IgD-negative memory B cell (primary cell): Measurements from ENCODE around the gene TMEM175. TPM values are rescaled to one million over a fixed set of nuclear protein-coding genes. Genes with fewer than 3 reads are reported as not detected.
A peak's percentile ranks its signal among the peaks of the same experiment; 100 is the strongest.

Source experiments
- H3K27ac Mint-ChIP-seq, 3 donors: one replicate each; pipeline ENCODE4 v1.8.0; 2020 to 2022; ENCODE audit warnings: mild to moderate bottlenecking in 3 of 3, mixed read lengths in 3 of 3, moderate library complexity in 1 of 3
- H3K27me3 Mint-ChIP-seq: one replicate; pipeline ENCODE4 v1.8.0; 2021; ENCODE audit warnings: mixed read lengths
- H3K36me3 Mint-ChIP-seq: one replicate; pipeline ENCODE4 v1.8.0; 2020; ENCODE audit warnings: mild to moderate bottlenecking, mixed read lengths
- H3K4me1 Mint-ChIP-seq, 3 donors: one replicate each; pipeline ENCODE4 v1.8.0; 2020 to 2022; ENCODE audit warnings: mixed read lengths in 3 of 3, mild to moderate bottlenecking in 1 of 3
- H3K4me3 Mint-ChIP-seq, 4 donors: one replicate each; pipeline ENCODE4 v1.8.0; 2020 to 2022; ENCODE audit warnings: mild to moderate bottlenecking in 4 of 4, mixed read lengths in 4 of 4, moderate library complexity in 3 of 4
- H3K9me3 Mint-ChIP-seq, 3 donors: one replicate each; pipeline ENCODE4 v1.8.0; 2020 to 2021; ENCODE audit warnings: mixed read lengths in 3 of 3, mild to moderate bottlenecking in 1 of 3
- polyA plus RNA-seq: library from polyadenylated mRNA; unstranded; fragments of 300-500 nt; fragmentation: Illumina TruSeq; gene quantifications from one replicate; pipeline ENCODE4 v1.2.3, GENCODE V29; 2021

The TMEM175 gene
- polyA plus RNA-seq, 1 donor from 2014 or later: 20.0 TPM

DNA sequence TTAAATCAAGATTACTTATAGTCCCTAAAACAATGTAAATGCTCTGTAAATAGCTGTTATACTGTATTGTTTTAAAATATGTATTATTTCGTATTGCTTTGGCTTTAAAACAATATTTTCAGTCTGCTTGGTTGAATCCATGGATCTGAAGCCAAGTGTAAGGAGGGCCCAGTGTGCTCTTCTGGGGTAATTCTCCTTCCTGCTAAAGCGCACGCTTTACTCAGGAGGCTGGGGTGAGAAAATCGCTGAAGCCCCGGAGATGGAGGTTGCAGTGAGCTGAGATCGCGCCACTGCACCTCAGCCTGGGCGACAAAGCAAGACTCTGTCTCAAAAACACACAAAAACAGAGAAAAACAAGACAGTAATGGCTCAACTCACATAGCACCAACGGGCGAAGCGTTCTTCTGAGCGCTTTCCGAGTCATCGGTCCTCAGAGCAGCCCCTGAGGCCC lies 54.2 kb downstream of the TMEM175 start:
- H3K9me3 Mint-ChIP-seq: no peaks in the 10 kb centered on the region
- H3K36me3 Mint-ChIP-seq: peaks cover 2% of the 10 kb centered on the region
- H3K27ac Mint-ChIP-seq: peak overlapping the region in 2 of 3 donors; percentile 58 to 83
- H3K4me1 Mint-ChIP-seq: peaks cover 7 to 16% (median 16%) of the 10 kb centered on the region in 3 donors
- H3K4me3 Mint-ChIP-seq: peak overlapping the region; percentile 86 to 95 (median 92)
- no peaks in the 10 kb centered on the region for H3K27me3 Mint-ChIP-seq

DNA sequence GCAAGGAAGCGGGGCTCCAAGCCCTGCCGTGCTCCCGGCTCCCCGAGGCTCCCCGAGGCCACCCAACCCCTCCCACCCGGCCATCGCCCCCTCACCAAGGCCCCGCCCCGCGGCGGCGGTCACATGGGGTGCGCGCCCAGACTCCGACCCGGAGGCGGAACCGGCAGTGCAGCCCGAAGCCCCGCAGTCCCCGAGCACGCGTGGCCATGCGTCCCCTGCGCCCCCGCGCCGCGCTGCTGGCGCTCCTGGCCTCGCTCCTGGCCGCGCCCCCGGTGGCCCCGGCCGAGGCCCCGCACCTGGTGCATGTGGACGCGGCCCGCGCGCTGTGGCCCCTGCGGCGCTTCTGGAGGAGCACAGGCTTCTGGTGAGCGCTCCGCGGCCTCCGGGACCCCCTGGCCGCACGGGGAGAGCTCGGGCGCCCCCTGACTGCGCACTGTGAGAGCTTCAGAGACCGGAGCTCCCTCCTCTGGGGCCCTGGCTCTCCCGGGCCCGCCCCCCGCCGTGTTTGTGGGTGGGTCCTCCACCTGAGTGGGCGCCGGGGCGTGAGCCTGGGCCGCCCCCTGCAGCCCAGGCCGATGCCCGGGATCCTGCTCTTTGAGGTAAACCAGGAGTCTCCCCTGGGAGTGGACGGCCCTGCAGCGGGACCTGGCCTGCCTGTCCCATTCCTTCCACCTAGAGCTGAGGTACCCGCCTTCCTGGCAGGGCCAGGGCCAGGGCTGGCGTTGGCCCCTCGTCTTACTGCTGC lies 54.8 kb downstream of the TMEM175 start, which contains the start of gene IDUA:
IDUA (plus strand) TSS at position 166 of the 745 bp plus-strand sequence; CDS start at position 207, 41 bp downstream.
- H3K27ac Mint-ChIP-seq: peak within 1 kb of the TSS in 2 of 3 donors; percentile 58 to 83

GRCh38 chr4:987624-988513 lies 55.6 kb downstream of the TMEM175 start:
- peaks cover 2% of the 10 kb centered on the region for H3K36me3 Mint-ChIP-seq
- H3K27me3 Mint-ChIP-seq: no peaks in the 10 kb centered on the region
- H3K9me3 Mint-ChIP-seq: no peaks in the 10 kb centered on the region
- H3K27ac Mint-ChIP-seq: peak overlapping the region in 1 of 3 donors; percentile 32
- H3K4me1 Mint-ChIP-seq: peaks cover 7 to 20% (median 16%) of the 10 kb centered on the region in 3 donors
- peak overlapping the region; percentile 78 to 96 (median 82) for H3K4me3 Mint-ChIP-seq

More for the DNA sequence above, 54.8 kb downstream of the TMEM175 start, which contains the start of gene IDUA:
- Mint-ChIP-seq H3K36me3 (peaks cover 2% of the 10 kb centered on the region), H3K27me3 (no peaks in the 10 kb centered on the region), H3K4me3 (peak within 1 kb of the TSS; percentile 86 to 96 (median 93)), H3K4me1 (peaks cover 7 to 16% (median 16%) of the 10 kb centered on the region in 3 donors), H3K9me3 (no peaks in the 10 kb centered on the region)

DNA sequence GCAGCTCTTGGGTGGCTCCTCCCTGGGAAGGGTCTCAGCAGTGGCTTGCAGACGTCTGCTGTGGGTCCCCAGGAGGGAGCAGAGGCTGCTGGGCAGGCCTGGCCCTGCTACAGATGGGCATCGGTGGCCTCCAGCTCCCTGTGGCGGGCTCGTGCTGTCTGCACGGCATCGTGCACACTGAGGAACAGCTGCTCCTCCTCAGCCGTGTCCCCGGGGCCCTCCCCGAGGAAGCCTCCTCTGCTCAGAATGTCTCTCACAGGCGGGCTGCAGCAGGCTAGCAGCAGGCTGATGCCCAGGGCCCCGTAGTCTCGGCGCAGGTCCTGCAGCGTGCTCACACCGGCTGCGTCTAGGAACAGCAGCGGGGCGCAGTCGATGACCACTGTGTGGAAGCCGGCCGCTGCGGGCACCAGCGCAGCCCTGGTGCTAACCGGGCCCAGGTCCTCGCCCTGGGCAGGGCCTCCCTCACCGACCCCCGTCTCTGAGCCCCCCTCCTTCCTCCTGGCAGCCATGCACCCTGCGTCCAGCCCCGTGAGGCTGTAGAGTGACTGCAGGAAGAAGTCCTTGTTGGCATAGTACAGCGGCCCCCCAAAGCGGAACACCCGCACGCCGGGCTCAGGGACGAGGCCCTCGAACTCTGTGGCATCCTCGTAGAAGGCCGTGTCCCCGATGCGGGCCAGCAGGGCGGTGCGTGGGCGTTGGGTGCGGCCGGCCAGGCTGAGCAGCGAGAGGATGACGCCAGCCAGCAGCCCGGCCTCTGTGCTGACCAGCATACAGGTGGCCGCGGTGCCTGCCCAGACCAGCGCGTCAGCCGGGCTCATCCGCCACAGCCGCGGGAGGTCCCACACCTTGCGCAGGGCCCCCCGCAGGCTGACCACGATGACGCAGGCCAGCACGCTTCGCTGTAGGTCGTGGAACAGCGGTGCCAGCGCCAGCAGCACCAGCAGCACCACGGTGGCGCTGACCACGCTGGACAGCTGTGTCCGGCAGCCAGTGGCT lies 56.8 kb downstream of the TMEM175 start:
- Mint-ChIP-seq H3K27me3 (no peaks in the 10 kb centered on the region), H3K27ac (no peak overlapping the region), H3K9me3 (no peaks in the 10 kb centered on the region), H3K4me1 (peaks cover 7 to 20% (median 16%) of the 10 kb centered on the region in 3 donors), H3K4me3 (peak overlapping the region in 1 of 4 donors; percentile 9), H3K36me3 (peaks cover 2% of the 10 kb centered on the region)

DNA sequence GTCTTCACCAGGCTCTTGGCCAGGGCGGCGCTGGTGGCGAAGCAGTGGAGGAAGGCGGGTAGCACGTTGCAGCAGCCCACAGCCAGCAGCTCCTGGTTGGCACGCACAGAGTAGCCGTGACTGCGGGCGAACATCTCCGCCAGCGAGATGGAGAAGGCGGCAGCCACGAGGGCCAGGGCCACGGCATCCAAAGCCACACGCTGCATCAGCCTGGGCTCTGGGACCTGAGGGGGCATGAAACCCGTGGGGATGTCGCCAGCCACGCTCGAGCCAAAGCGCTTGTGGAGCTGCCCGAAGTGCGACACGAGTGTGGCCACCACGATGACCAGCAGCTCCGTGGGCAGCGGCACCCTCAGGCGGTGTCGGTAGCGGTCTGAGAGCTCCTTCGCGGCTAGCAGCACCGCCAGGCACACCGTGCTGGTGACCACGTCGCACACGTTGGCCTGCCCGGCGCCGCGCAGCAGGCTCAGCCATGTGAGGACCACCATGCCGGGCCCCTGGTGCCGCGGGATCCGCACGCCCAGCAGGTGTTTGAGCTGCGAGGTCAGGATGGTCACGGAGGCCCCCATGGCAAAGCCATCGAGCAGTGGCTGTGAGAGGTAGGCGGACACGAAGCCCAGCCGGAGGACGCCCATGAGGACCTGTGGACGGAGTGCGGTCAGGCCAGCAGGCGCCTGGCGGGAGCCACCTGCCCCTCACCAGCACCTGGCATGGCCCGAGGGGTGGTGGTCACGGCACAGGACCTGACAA lies 57.6 kb downstream of the TMEM175 start:
- no peaks in the 10 kb centered on the region for H3K27me3 Mint-ChIP-seq
- no peak overlapping the region for H3K4me3 Mint-ChIP-seq
- peaks cover 2% of the 10 kb centered on the region for H3K36me3 Mint-ChIP-seq
- no peaks in the 10 kb centered on the region for H3K9me3 Mint-ChIP-seq
- no peak overlapping the region for H3K27ac Mint-ChIP-seq
- H3K4me1 Mint-ChIP-seq: peaks cover 6 to 12% (median 12%) of the 10 kb centered on the region in 3 donors

DNA sequence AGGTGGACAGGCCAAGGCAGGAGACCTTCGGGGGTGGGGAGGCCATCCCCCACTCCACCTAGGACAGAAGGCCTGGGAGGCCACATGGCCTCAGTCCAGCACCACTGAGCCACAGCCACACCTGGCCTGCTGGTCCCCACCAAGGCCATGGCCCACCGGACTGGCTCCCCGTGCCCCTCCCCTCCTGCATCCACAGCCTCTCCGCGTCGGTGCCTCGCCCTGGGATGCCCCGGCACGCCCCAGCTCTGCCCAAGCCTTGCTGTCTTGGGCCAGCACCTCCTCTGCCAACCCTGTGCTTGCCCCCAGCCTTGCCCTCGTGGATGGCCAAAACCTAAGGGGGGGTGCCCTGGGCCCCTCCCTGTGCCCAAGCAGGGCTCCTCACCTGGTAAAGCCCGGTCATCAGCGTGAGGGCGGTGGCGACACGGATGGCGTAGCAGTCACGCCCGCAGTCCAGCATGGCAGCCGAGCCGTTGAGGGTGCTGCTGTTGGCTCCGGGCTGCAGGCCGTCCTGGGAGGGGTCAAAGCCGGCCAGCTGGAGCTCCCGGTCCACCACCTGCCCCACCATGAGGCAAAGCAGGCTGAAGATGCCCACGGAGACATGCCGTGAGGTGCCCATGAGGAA lies 58.6 kb downstream of the TMEM175 start:
- no peaks in the 10 kb centered on the region for H3K9me3 Mint-ChIP-seq
- H3K36me3 Mint-ChIP-seq: peaks cover 2% of the 10 kb centered on the region
- H3K4me3 Mint-ChIP-seq: no peak overlapping the region
- H3K4me1 Mint-ChIP-seq: peaks cover 4 to 11% (median 4%) of the 10 kb centered on the region in 3 donors
- H3K27ac Mint-ChIP-seq: no peak overlapping the region
- H3K27me3 Mint-ChIP-seq: no peaks in the 10 kb centered on the region

DNA sequence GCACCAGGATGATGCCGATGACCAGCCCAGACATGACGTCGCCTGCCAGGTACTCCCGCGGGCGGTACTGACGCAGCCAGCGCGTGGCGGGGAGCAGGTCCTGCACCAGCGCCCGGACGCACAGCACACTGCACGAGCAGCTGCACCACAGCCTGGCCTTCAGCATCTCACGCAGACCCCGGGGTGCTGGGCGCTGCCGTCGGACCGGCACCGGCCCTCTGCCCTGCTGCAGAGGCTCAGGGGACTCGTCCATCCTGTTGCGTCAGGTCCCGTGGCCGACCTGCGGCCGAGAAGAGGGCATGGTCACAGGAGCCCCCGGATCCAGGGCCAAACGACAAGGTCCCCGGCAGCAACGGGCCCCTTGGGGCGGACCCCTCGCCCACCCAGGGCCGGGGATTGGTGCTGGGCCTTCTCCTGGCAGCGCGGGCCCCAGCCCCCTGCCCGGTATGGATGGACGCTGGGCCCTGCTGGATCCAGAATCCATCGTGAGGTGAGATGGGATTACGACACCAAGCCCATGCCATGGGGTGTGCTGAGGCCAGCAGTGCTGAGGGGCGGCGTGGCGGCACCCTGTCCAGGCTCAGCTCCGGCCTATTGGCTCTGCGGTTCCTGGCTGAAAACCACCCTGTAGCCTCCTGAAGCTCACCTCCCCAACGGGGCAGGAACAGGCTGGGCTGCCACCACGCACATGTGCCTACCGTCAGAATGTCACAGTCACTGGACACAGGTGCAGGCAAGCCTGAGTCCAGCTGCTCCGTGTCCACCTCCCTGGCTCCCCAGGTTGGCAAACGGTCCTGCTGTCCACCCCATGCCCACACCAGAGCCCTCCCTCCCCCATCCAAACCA lies 59.4 kb downstream of the TMEM175 start:
- peaks cover 1% of the 10 kb centered on the region for H3K27me3 Mint-ChIP-seq

DNA sequence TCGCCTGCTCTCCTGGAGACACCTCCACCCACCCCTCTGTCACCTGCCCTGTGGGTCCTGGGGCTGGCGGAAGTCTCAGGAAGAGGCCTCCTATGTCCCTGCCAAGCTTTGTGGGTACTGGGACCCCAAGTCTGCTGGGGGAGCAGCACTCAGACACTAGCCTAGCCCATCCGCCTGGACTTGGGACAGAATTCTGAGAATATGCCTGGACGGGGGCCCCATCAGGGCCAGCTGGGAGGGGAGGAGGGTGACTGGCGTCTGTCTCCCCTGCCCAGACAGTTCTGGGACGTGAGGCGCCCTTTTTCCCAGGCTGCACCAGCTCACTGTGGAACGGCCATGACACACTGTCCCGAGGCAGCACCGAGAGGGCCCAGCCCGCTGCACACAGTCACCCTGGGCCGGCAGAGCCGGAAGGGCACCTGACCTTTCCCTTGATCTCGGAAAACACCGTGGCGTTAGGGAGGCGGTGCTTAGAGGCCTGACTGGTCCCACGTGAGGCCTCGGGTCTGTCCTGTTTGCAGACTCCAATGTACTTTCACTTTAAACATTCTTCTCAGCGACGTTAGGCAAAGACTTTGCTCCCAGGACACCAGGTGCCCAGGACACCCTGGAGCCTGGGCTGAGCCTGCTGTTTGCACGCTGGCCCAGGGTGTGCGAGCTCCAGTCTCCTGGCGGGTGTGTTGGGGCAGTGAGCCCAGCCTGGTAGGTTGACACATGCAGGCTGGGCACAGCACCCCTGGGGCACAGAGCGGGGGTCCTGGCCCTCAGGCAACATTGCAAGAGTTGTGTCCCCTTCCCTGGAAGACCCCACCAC lies 60.2 kb downstream of the TMEM175 start:
- H3K36me3 Mint-ChIP-seq: peaks cover 2% of the 10 kb centered on the region
- H3K27ac Mint-ChIP-seq: no peak overlapping the region
- H3K4me1 Mint-ChIP-seq: peaks cover 0 to 4% (median 0%) of the 10 kb centered on the region in 3 donors
- peak overlapping the region in 1 of 4 donors; percentile 22 for H3K4me3 Mint-ChIP-seq
- peaks cover 4% of the 10 kb centered on the region for H3K27me3 Mint-ChIP-seq
- H3K9me3 Mint-ChIP-seq: no peaks in the 10 kb centered on the region

More for the DNA sequence above, 59.4 kb downstream of the TMEM175 start:
- Mint-ChIP-seq H3K4me3 (no peak overlapping the region), H3K4me1 (peaks cover 0 to 6% (median 0%) of the 10 kb centered on the region in 3 donors), H3K36me3 (peaks cover 2% of the 10 kb centered on the region), H3K9me3 (no peaks in the 10 kb centered on the region), H3K27ac (no peak overlapping the region)

- no peak within 1 kb of the TSS for H3K27ac Mint-ChIP-seq
- peak within 1 kb of the TSS in 1 of 4 donors; percentile 22 for H3K4me3 Mint-ChIP-seq
- no peaks in the 10 kb centered on the region for H3K9me3 Mint-ChIP-seq
- H3K27me3 Mint-ChIP-seq: peaks cover 10% of the 10 kb centered on the region
- peaks cover 2% of the 10 kb centered on the region for H3K36me3 Mint-ChIP-seq
- H3K4me1 Mint-ChIP-seq: peaks cover under 1 to 7% (median 4%) of the 10 kb centered on the region in 3 donors
Measured at GRCh38 chr4:993111-994029, 61.1 kb downstream of the TMEM175 start, which contains the start of gene SLC26A1. Gene SLC26A1, minus strand, starts transcription at chr4:993404. Its CDS starts 1,701 bp downstream, at chr4:991703.

GRCh38 chr4:995311-996026 lies 63.2 kb downstream of the TMEM175 start:
- Mint-ChIP-seq H3K27ac (peak overlapping the region in 1 of 3 donors; percentile 53), H3K9me3 (no peaks in the 10 kb centered on the region), H3K4me3 (no peak overlapping the region), H3K36me3 (peaks cover under 1% of the 10 kb centered on the region), H3K27me3 (peaks cover 23% of the 10 kb centered on the region), H3K4me1 (peaks cover 8 to 11% (median 9%) of the 10 kb centered on the region in 3 donors)
